GM18519 (cell line): ENCODE data around the gene RNF149.
"Not testable (repeated sequence)": the region's sequence is repeated elsewhere in the genome, so short reads cannot be mapped to it uniquely, and the experiment has no call there.

Source experiments
- ATAC-seq: cut with Tn5 transposase; IDR thresholded peaks from one replicate; pipeline ENCODE4 v1.9.1; 2021; ENCODE audit warnings: mild to moderate bottlenecking, moderate library complexity; ENCODE audit not compliant: unreplicated experiment, low FRiP score

RNF149 gene

GRCh38 chr2:101238930-101239759 lies 69.4 kb downstream of the RNF149 start:
- no peak for ATAC-seq

- not testable (repeated sequence) for ATAC-seq
Observed at GRCh38 chr2:101237944-101238343, 70.6 kb downstream of the RNF149 start.

GRCh38 chr2:101235956-101236355 lies 72.5 kb downstream of the RNF149 start:
- not testable (repeated sequence) for ATAC-seq

- ATAC-seq: no peak
Observed at GRCh38 chr2:101234169-101234938, 74.1 kb downstream of the RNF149 start.

- ATAC-seq: no peak
Observed at GRCh38 chr2:101232770-101233169, 75.7 kb downstream of the RNF149 start.

GRCh38 chr2:101231937-101232730 lies 76.4 kb downstream of the RNF149 start:
- ATAC-seq: no peak

GRCh38 chr2:101231240-101231639 lies 77.3 kb downstream of the RNF149 start:
- ATAC-seq: no peak

- no peak for ATAC-seq
Observed at GRCh38 chr2:101230541-101231001, 77.9 kb downstream of the RNF149 start.
